SK-N-MC (cell line): ENCODE data around the gene INPP5E.

Experiments used
- EZH2 ChIP-seq: fragments of 200-600 bp; sonication (generic); IDR thresholded peaks from one replicate; pipeline ENCODE4 v1.6.1; 2017; ENCODE audit warnings: antibody characterized with exemption
- POLR2AphosphoS5 ChIP-seq: IDR thresholded peaks from 2 replicates; pipeline ENCODE4 v1.6.1; 2012; ENCODE audit warnings: mild to moderate bottlenecking, low read depth, low read length, borderline replicate concordance

DNA sequence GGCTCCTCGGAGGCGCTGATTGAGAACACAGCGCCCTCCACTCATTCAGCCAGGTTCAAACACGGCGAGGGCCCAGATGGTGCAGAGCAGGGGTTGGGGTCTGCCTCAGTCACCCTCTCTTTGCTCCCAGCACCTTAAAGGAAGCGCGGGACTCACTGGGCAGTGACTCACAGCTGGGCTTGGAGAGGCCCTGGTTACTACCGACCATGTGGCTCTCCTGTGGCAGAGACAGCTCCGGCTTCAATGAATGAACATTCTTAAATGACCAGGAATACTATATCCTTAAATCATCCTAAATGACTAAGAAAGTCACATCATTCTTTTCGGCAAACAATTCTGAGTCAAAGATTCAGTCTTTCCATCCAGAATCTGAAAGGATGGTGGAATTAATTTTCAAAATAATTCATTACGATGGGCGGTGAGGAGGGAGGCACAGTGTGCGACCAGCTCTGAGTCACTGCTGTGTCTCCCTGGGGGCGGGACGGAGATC is 1.6 kb upstream of the INPP5E start:
- TF ChIP-seq POLR2AphosphoS5 (no peak), EZH2 (no peak)
